SK-N-SH (cell line): ENCODE measurements around the gene SRSF3. TPM values are rescaled to one million over a fixed set of nuclear protein-coding genes. Genes with fewer than 3 reads are reported as not detected.
"Not testable (repeated sequence)": the region's sequence is repeated elsewhere in the genome, so short reads cannot be mapped to it uniquely, and the experiment has no call there.

Experiments used
- CTCF ChIA-PET: fragments of 300-600, 350-600 bp; formaldehyde crosslinking; extraction: SDS; loops from one replicate; lab custom pipeline; 2021; lab: Yijun Ruan, JAX
- POLR2A ChIA-PET: fragments of 350-600 bp; sonication (Branson Sonifier 250); formaldehyde crosslinking; extraction: SDS; loops from one replicate; lab custom pipeline; 2020; ENCODE audit warnings: antibody characterized with exemption, inconsistent platforms; lab: Yijun Ruan, JAX
- DNase-seq: peaks from one replicate; pipeline ENCODE4 v3.0.0; 2012
- H2AFZ ChIP-seq: fragments of 200-600 bp; sonication (generic); 2 replicates; pipeline ENCODE4 v1.8.1; 2016; ENCODE audit warnings: antibody characterized with exemption, mild to moderate bottlenecking, low read depth
- H3F3A ChIP-seq: fragments of 200-600 bp; sonication (generic); replicated peaks from 2 replicates; pipeline ENCODE3; 2016; ENCODE audit warnings: antibody characterized with exemption, mild to moderate bottlenecking; ENCODE audit not compliant: insufficient read depth
- H3K27ac ChIP-seq, 2 experiments: fragments of 200-500 bp in 1 of 2; fragments of 200-600 bp in 1 of 2; sonication (Bioruptor generic) in 1 of 2; sonication (generic), shearing (Covaris generic) in 1 of 2; 2 replicates each; pipeline versions ENCODE4 v1.5.1 to v1.6.1; 2014 to 2016; ENCODE audit warnings: low read depth in 2 of 2, inconsistent platforms in 1 of 2, low read length in 1 of 2, mild to moderate bottlenecking in 1 of 2, mixed read lengths in 1 of 2
- H3K27me3 ChIP-seq: fragments of 200-600 bp; sonication (generic), shearing (Covaris generic); 2 replicates; pipeline ENCODE4 v1.6.1; 2016; ENCODE audit warnings: mixed run types; ENCODE audit not compliant: insufficient read depth
- H3K36me3 ChIP-seq, 2 experiments: fragments of 200-500 bp in 1 of 2; fragments of 200-600 bp in 1 of 2; sonication (Bioruptor generic) in 1 of 2; sonication (generic) in 1 of 2; replicated peaks in 1 of 2; 2 replicates each; pipeline versions ENCODE3 to v1.5.1; 2014 to 2016; ENCODE audit warnings: low read length in 1 of 2, mild to moderate bottlenecking in 1 of 2; ENCODE audit not compliant: insufficient read depth in 2 of 2, control insufficient read depth in 1 of 2
- H3K4me1 ChIP-seq, 2 experiments: fragments of 200-500 bp in 1 of 2; fragments of 200-600 bp in 1 of 2; sonication (Bioruptor generic) in 1 of 2; sonication (generic), shearing (Covaris generic) in 1 of 2; 2 replicates each; pipeline versions ENCODE4 v1.5.1 to v1.6.1; 2014 to 2016; ENCODE audit warnings: low read depth in 1 of 2, low read length in 1 of 2, mixed run types in 1 of 2; ENCODE audit not compliant: insufficient read depth in 2 of 2, control insufficient read depth in 1 of 2
- H3K4me2 ChIP-seq: fragments of 200-600 bp; sonication (generic), shearing (Covaris generic); 2 replicates; pipeline ENCODE4 v1.6.1; 2017; ENCODE audit warnings: mixed run types
- H3K4me3 ChIP-seq, 2 experiments: fragments of 200-500 bp in 1 of 2; fragments of 200-600 bp in 1 of 2; sonication (Bioruptor generic) in 1 of 2; sonication (generic), shearing (Covaris generic) in 1 of 2; 2 replicates each; pipeline versions ENCODE4 v1.5.1 to v1.8.1; 2014 to 2016; ENCODE audit warnings: low read depth in 2 of 2, inconsistent platforms in 1 of 2, low read length in 1 of 2, mild to moderate bottlenecking in 1 of 2, mixed read lengths in 1 of 2, moderate library complexity in 1 of 2
- H3K79me2 ChIP-seq: fragments of 200-600 bp; sonication (generic); 2 replicates; pipeline ENCODE4 v1.8.1; 2017; ENCODE audit warnings: mild to moderate bottlenecking; ENCODE audit not compliant: insufficient read depth
- H3K9ac ChIP-seq: fragments of 200-600 bp; sonication (generic); 2 replicates; pipeline ENCODE4 v1.6.1; 2017; ENCODE audit warnings: mixed run types
- H3K9me2 ChIP-seq: fragments of 200-600 bp; sonication (generic); 2 replicates; pipeline ENCODE4 v1.6.1; 2017; ENCODE audit warnings: mixed run types
- H3K9me3 ChIP-seq: fragments of 200-600 bp; sonication (generic); 2 replicates; pipeline ENCODE4 v1.6.1; 2017; ENCODE audit warnings: mixed run types, mild to moderate bottlenecking, moderate library complexity
- H4K20me1 ChIP-seq: fragments of 200-600 bp; sonication (generic); 2 replicates; pipeline ENCODE4 v1.6.1; 2017; ENCODE audit warnings: mild to moderate bottlenecking, mixed run types; ENCODE audit not compliant: insufficient read depth
- CHD2 ChIP-seq: fragments of 150-350 bp; IDR thresholded peaks from 2 replicates; pipeline ENCODE4 v1.6.1; 2018; ENCODE audit warnings: low read length; ENCODE audit not compliant: partially characterized antibody
- CTCF ChIP-seq: fragments of 200-600 bp; sonication (generic); IDR thresholded peaks from 2 replicates; pipeline ENCODE4 v1.6.1; 2017; ENCODE audit warnings: antibody characterized with exemption, mild to moderate bottlenecking, moderate library complexity
- FOXM1 ChIP-seq: IDR thresholded peaks from 2 replicates; pipeline ENCODE4 v1.4.0; 2012; ENCODE audit warnings: low read depth, mild to moderate bottlenecking
- JUND ChIP-seq: IDR thresholded peaks from 2 replicates; pipeline ENCODE4 v1.4.0; 2012
- MAX ChIP-seq: IDR thresholded peaks from 2 replicates; pipeline ENCODE4 v1.4.0; 2012; ENCODE audit warnings: low read depth
- NFIC ChIP-seq: IDR thresholded peaks from 2 replicates; pipeline ENCODE4 v1.4.0; 2012; ENCODE audit warnings: borderline replicate concordance
- PBX3 ChIP-seq: IDR thresholded peaks from 2 replicates; pipeline ENCODE4; 2012
- POLR2AphosphoS5 ChIP-seq: IDR thresholded peaks from 2 replicates; pipeline ENCODE4 v1.6.1; 2012; ENCODE audit warnings: low read depth, low read length
- WGBS: methylation state at CpG from one replicate; pipeline ENCODE4 v1.1.6; 2017; ENCODE audit warnings: low lambda C conversion rate; 5-methylcytosine and 5-hydroxymethylcytosine counted together
- polyA plus RNA-seq, 3 experiments: library from polyadenylated mRNA; depleted of rRNA; stranded (reverse); fragments of >200 nt; gene quantifications; 2 replicates each; pipeline ENCODE4 v1.2.3, GENCODE V29; 2012

Gene SRSF3
- polyA plus RNA-seq, 1 of the 3 experiments (the other 2 are of a cell fraction) = 351 TPM

GRCh38 chr6:36605560-36606391 is 11.6 kb downstream of the SRSF3 start:
- WGBS = 86% methylated on average over 7 of the region's 7 CpGs
- H2AFZ ChIP-seq = no peak overlapping the region
- no peak for TF ChIP-seq CHD2
- peak; percentile 23; the same call in 1 of the 2 replicates for TF ChIP-seq CTCF
- TF ChIP-seq NFIC = no peak
- no peak for TF ChIP-seq MAX
- no peak for TF ChIP-seq JUND
- peak; percentile 21 for TF ChIP-seq POLR2AphosphoS5
- no peak for TF ChIP-seq PBX3
- TF ChIP-seq FOXM1 = no peak
- ChIA-PET POLR2A (interaction anchor here (0.7 to 3.7 kb wide), 3 partner anchors 8 to 122 kb away, joined by 3 to 22 read pairs (median 8); partner anchors contain the start of gene CDKN1A), CTCF (interaction anchor here (1.4 to 2.5 kb wide), 3 partner anchors 10 to 119 kb away, joined by 3 to 15 read pairs (median 6); partner anchors contain the start of gene SRSF3)
- H3K36me3 ChIP-seq = peaks cover 75 to 96% of the 10 kb centered on the region in 2 experiments
- H3K27ac ChIP-seq = peak overlapping the region in 1 of 2 experiments; percentile 31; a peak in 1 of 4 replicates
- H3K27me3 ChIP-seq = no peaks in the 10 kb centered on the region
- H3K9me2 ChIP-seq = no peaks in the 10 kb centered on the region
- no peak overlapping the region for H3K9ac ChIP-seq
- peaks cover 94% of the 10 kb centered on the region for H4K20me1 ChIP-seq
- no peak overlapping the region for H3K4me3 ChIP-seq
- peaks cover 85% of the 10 kb centered on the region for H3K79me2 ChIP-seq
- H3K4me2 ChIP-seq = no peak overlapping the region; the same call in 1 of the 2 replicates
- peaks cover 11 to 24% of the 10 kb centered on the region in 2 experiments for H3K4me1 ChIP-seq
- H3K9me3 ChIP-seq = no peaks in the 10 kb centered on the region
- DNase-seq = no peak
- H3F3A ChIP-seq = peaks cover 97% of the 10 kb centered on the region

GRCh38 chr6:36607305-36607682 is 13.1 kb downstream of the SRSF3 start:
- CTCF ChIA-PET = interaction anchor here (1.0 to 3.6 kb wide), 6 partner anchors 8 to 152 kb away, joined by 3 to 15 read pairs (median 7); partner anchors contain the start of gene SRSF3

More at GRCh38 chr6:36607305-36607682, 13.1 kb downstream of the SRSF3 start:
- peaks cover 85% of the 10 kb centered on the region for H4K20me1 ChIP-seq
- H2AFZ ChIP-seq, H3K9ac ChIP-seq, H3K4me3 ChIP-seq, H3K9me3 ChIP-seq, H3K9me2 ChIP-seq, H3K4me2 ChIP-seq, DNase-seq, H3K27me3 ChIP-seq: not testable (repeated sequence)
- peaks cover 96% of the 10 kb centered on the region for H3F3A ChIP-seq
- H3K4me1 ChIP-seq = peaks cover 11 to 20% of the 10 kb centered on the region in 2 experiments
- POLR2A ChIA-PET = interaction anchor here (0.6 to 3.7 kb wide), 3 partner anchors 9 to 101 kb away, joined by 3 to 22 read pairs (median 8); partner anchors contain the start of gene CDKN1A
- peaks cover 64 to 88% of the 10 kb centered on the region in 2 experiments for H3K36me3 ChIP-seq
- peaks cover 70% of the 10 kb centered on the region for H3K79me2 ChIP-seq
- H3K27ac ChIP-seq = peak overlapping the region; percentile 43 to 68; a peak in 3 of 4 replicates
- WGBS = 100% methylated on average over 6 of the region's 8 CpGs
